GM12878 (cell line): Measurements from ENCODE around the gene KCNK1.

ENCODE experiments used
- ATF2 ChIP-seq: IDR thresholded peaks from 2 replicates; pipeline ENCODE4 v1.6.1; 2012; ENCODE audit warnings: low read length, inconsistent platforms
- CTCF ChIP-seq, 3 experiments: IDR thresholded peaks in 2 of 3; conservative IDR thresholded peaks in 1 of 3; 2 replicates each; pipeline ENCODE4 v1.5.1; 2011; ENCODE audit warnings: low read depth in 3 of 3, low read length in 3 of 3, mild to moderate bottlenecking in 3 of 3, control low read depth in 2 of 3, moderate library complexity in 2 of 3, inconsistent platforms in 1 of 3, mixed read lengths in 1 of 3; ENCODE audit not compliant: control insufficient read depth in 2 of 3, insufficient read depth in 1 of 3; ENCODE audit errors: extremely low read depth in 1 of 3
- FOXM1 ChIP-seq: IDR thresholded peaks from 2 replicates; pipeline ENCODE4 v1.6.1; 2012; ENCODE audit warnings: low read depth, mild to moderate bottlenecking, inconsistent platforms, low read length, moderate library complexity
- MAX ChIP-seq: IDR thresholded peaks from 2 replicates; pipeline ENCODE4 v1.6.1; 2012; ENCODE audit warnings: low read depth, low read length, improper control_type of control experiment
- MEF2A ChIP-seq: IDR thresholded peaks from 2 replicates; pipeline ENCODE4 v1.6.1; 2011; ENCODE audit warnings: low read depth, mild to moderate bottlenecking, low read length, moderate library complexity; ENCODE audit not compliant: insufficient read depth
- POLR2A ChIP-seq: IDR thresholded peaks from 2 replicates; pipeline ENCODE4 v1.6.1; 2011; ENCODE audit warnings: low read depth, mild to moderate bottlenecking, low read length
- RB1 ChIP-seq: fragments of 450-650 bp; formaldehyde crosslinking; IDR thresholded peaks from 2 replicates; pipeline ENCODE4 v1.6.1; 2017; ENCODE audit warnings: mild to moderate bottlenecking, borderline replicate concordance
- RBBP5 ChIP-seq: fragments of 200-600 bp; sonication (generic); conservative IDR thresholded peaks from 2 replicates; pipeline ENCODE4 v1.6.1; 2016
- ZBTB33 ChIP-seq: fragments of 450-650 bp; IDR thresholded peaks from 2 replicates; pipeline ENCODE4 v1.6.1; 2017; ENCODE audit warnings: mild to moderate bottlenecking

GRCh38 chr1:233673261-233673946 lies 59.5 kb downstream of the KCNK1 start:
- TF ChIP-seq RBBP5: no peak
- TF ChIP-seq MEF2A: no peak
- TF ChIP-seq FOXM1: no peak
- no peak for TF ChIP-seq ATF2
- TF ChIP-seq ZBTB33: no peak
- no peak for TF ChIP-seq CTCF (IDR thresholded peaks at IDR 0.05 in 2 of 3, conservative IDR thresholded peaks at IDR 0.05 in 1 of 3; ENCODE audit: control insufficient read depth in 2 of 3, extremely low read depth in 1 of 3, insufficient read depth in 1 of 3, low read depth in 3 of 3, low read length in 3 of 3)
- TF ChIP-seq RB1: peak; percentile 75; the same call in 1 of the 2 replicates
- TF ChIP-seq POLR2A: no peak
- TF ChIP-seq MAX: no peak
